AG04449 (cell line): Measurements from ENCODE around the gene RAD18.

Experiments used
- CTCF ChIA-PET: fragments of 350-600 bp; formaldehyde crosslinking; extraction: SDS; loops from one replicate; lab custom pipeline; 2021; ENCODE audit warnings: antibody characterized with exemption; lab: Yijun Ruan, JAX
- POLR2A ChIA-PET: fragments of 400-600, 350-600 bp; formaldehyde crosslinking; extraction: SDS; loops from one replicate; lab custom pipeline; 2020; ENCODE audit warnings: antibody characterized with exemption, inconsistent platforms; lab: Yijun Ruan, JAX
- DNase-seq: peaks from one replicate; pipeline ENCODE4 v3.0.0-alpha.2; 2010; ENCODE audit warnings: low read depth, low spot score
- H3K4me3 ChIP-seq: 2 replicates; pipeline ENCODE4 v1.5.1; 2011; ENCODE audit warnings: low read depth, mild to moderate bottlenecking, control low read depth, low read length
- CTCF ChIP-seq: IDR thresholded peaks from one replicate; pipeline ENCODE4 v1.5.1; 2011; ENCODE audit warnings: mild to moderate bottlenecking, moderate library complexity, low read length, control low read depth, inconsistent platforms; ENCODE audit not compliant: insufficient read depth; ENCODE audit errors: missing control alignments

The RAD18 gene

GRCh38 chr3:8962226-8962861, 928 bp downstream of the RAD18 start:
- CTCF ChIA-PET, result interaction anchor here (1.3 to 3.1 kb wide), 6 partner anchors 24 to 341 kb away, joined by 3 to 15 read pairs (median 7); partner anchors contain the start of gene OXTR
- no peak for DNase-seq
- POLR2A ChIA-PET, result no interaction called here
- H3K4me3 ChIP-seq, result peak overlapping the region; percentile 87
- no peak for TF ChIP-seq CTCF

- no peak for DNase-seq
- H3K4me3 ChIP-seq, result no peak overlapping the region
- CTCF ChIA-PET, result interaction anchor here (0.9 to 2.8 kb wide), 4 partner anchors 13 to 190 kb away, joined by 3 to 19 read pairs (median 4); partner anchors contain the start of gene OXTR
- TF ChIP-seq CTCF, result no peak
- POLR2A ChIA-PET, result no interaction called here
These were observed 3.6 kb downstream of the RAD18 start for GRCh38 chr3:8959668-8960067.

GRCh38 chr3:8954938-8955763, 8.1 kb downstream of the RAD18 start:
- no peak overlapping the region for H3K4me3 ChIP-seq
- peak; percentile 67 for DNase-seq
- ChIA-PET CTCF (interaction anchor here (0.8 to 1.8 kb wide), 11 partner anchors 8 to 348 kb away, joined by 3 to 7 read pairs (median 4); partner anchors contain the start of genes OXTR and RAD18), POLR2A (interaction anchor here (0.7 kb wide), 1 partner anchor 199 kb away, joined by 3 read pairs; no protein-coding TSS in a partner anchor)
- TF ChIP-seq CTCF, result no peak

GRCh38 chr3:8953313-8953712, 10.0 kb downstream of the RAD18 start:
- no peak overlapping the region for H3K4me3 ChIP-seq
- POLR2A ChIA-PET, result interaction anchor here (0.5 kb wide), 1 partner anchor 104 kb away, joined by 3 read pairs; no protein-coding TSS in a partner anchor
- CTCF ChIA-PET, result interaction anchor here (1.5 kb wide), 1 partner anchor 184 kb away, joined by 6 read pairs; the partner anchor contains the start of gene OXTR
- no peak for TF ChIP-seq CTCF
- DNase-seq, result no peak

- ChIA-PET POLR2A (no interaction called here), CTCF (interaction anchor here (1.2 to 2.6 kb wide), 2 partner anchors 50 to 182 kb away, joined by 4 to 10 read pairs; partner anchors contain the start of gene OXTR)
- H3K4me3 ChIP-seq, result no peak overlapping the region
- no peak for TF ChIP-seq CTCF
- no peak for DNase-seq
These were observed 11.1 kb downstream of the RAD18 start for GRCh38 chr3:8952130-8952529.
